ENCODE measurements around the gene TEX52. TPM values are rescaled to one million over a fixed set of nuclear protein-coding genes. Genes with fewer than 3 reads are reported as not detected.

Gene TEX52
- total and polyA plus RNA-seq, 2 of the 8 experiments (the other 6 are each of a cell fraction or from before 2014, with no cell fraction given), result not detected

GRCh38 chr12:2900642-2901041 lies 43.8 kb upstream of the TEX52 start:
- no peaks in the 10 kb centered on the region for H3K9me3 ChIP-seq (ENCODE audit: insufficient read depth in 2 of 2, low read depth in 1 of 2, low read length in 1 of 2)
- H3K4me2 ChIP-seq (ENCODE audit: insufficient read depth in 1 of 2, low read depth in 2 of 2, low read length in 2 of 2), result no peak overlapping the region
- H3K18ac ChIP-seq (ENCODE audit: extremely low read depth, low read length), result no peak overlapping the region
- H3K4me3 ChIP-seq (ENCODE audit: extremely low read depth in 1 of 4, insufficient read depth in 2 of 4, low read depth in 3 of 4, low read length in 4 of 4), result no peak overlapping the region
- no peak overlapping the region for H3K23ac ChIP-seq (ENCODE audit: insufficient read length)
- no peaks in the 10 kb centered on the region for H3K36me3 ChIP-seq (ENCODE audit: control insufficient read depth in 2 of 4, insufficient read depth in 4 of 4, low read length in 3 of 4)
- H4K8ac ChIP-seq (ENCODE audit: extremely low read depth, insufficient read depth, low read length), result no peak overlapping the region
- no peak overlapping the region for H2BK12ac ChIP-seq (ENCODE audit: low read depth, low read length)
- WGBS, 2 experiments (ENCODE audit: extremely low coverage in 1 of 2, insufficient coverage in 1 of 2, insufficient read length in 1 of 2, insufficient replicate concordance in 2 of 2, low coverage in 1 of 2, low lambda C conversion rate in 2 of 2, missing lambda C conversion rate in 1 of 2), result 82% methylated on average over 8 of the region's 8 CpGs; no CpG with 5 or more reads in 1 of the 2 experiments
- no peak overlapping the region for H2BK5ac ChIP-seq (ENCODE audit: low read depth, low read length)
- H2BK20ac ChIP-seq (ENCODE audit: low read length), result no peak overlapping the region
- H3K27ac ChIP-seq (ENCODE audit: low read depth, low read length), result no peak overlapping the region
- no peaks in the 10 kb centered on the region for H3K4me1 ChIP-seq (replicated peaks in 1 of 4; ENCODE audit: control insufficient read depth in 3 of 4, insufficient read depth in 4 of 4, low read length in 3 of 4)
- H3K23me2 ChIP-seq (ENCODE audit: low read depth, low read length), result no peaks in the 10 kb centered on the region
- H3K79me2 ChIP-seq (ENCODE audit: control insufficient read depth in 1 of 2, insufficient read depth in 2 of 2, low read length in 2 of 2), result peaks cover 3 to 15% of the 10 kb centered on the region in 2 experiments; a peak in 3 of 4 replicates
- POLR2A ChIA-PET (ENCODE audit: partially characterized antibody), result interaction anchor here (1.2 to 2.7 kb wide), 5 partner anchors 9 to 62 kb away, joined by 3 to 8 read pairs (median 5); partner anchors contain the start of gene TULP3
- no peak overlapping the region for H4K5ac ChIP-seq (ENCODE audit: insufficient read length, low read depth, low read length)
- DNase-seq (ENCODE audit: low read depth in 1 of 2, low spot score in 2 of 2) (no peak), FAIRE-seq (no peak)
- H3K79me1 ChIP-seq (ENCODE audit: low read depth, low read length), result no peaks in the 10 kb centered on the region
- H3K56ac ChIP-seq (replicated peaks; ENCODE audit: insufficient read length, low read depth, low read length), result no peak overlapping the region
- H3K27me3 ChIP-seq (replicated peaks in 1 of 4; ENCODE audit: control insufficient read depth in 3 of 4, extremely low read depth in 1 of 4, insufficient read depth in 3 of 4, low read length in 3 of 4), result no peaks in the 10 kb centered on the region
- no peak overlapping the region for H2BK15ac ChIP-seq (ENCODE audit: low read length)
- H3K9ac ChIP-seq (replicated peaks in 1 of 4; ENCODE audit: extremely low read depth in 1 of 4, low read depth in 3 of 4, low read length in 3 of 4), result no peak overlapping the region
- no peak overlapping the region for H2AK5ac ChIP-seq (ENCODE audit: low read depth, low read length)
- H4K91ac ChIP-seq (replicated peaks; ENCODE audit: insufficient read length, low read length), result no peak overlapping the region
- H3K4ac ChIP-seq (replicated peaks; ENCODE audit: insufficient read length, low read depth, low read length), result no peak overlapping the region
- no peak overlapping the region for H3K14ac ChIP-seq (ENCODE audit: insufficient read length)
- CTCF ChIA-PET (ENCODE audit: partially characterized antibody), result interaction anchor here (0.9 to 2.5 kb wide), 4 partner anchors 10 to 85 kb away, joined by 3 to 8 read pairs (median 3); no protein-coding TSS in a partner anchor
- no peak overlapping the region for H2AFZ ChIP-seq (ENCODE audit: low read length)
- H2BK120ac ChIP-seq (replicated peaks; ENCODE audit: low read depth, low read length), result no peak overlapping the region
- no peaks in the 10 kb centered on the region for H4K20me1 ChIP-seq (replicated peaks in 1 of 2; ENCODE audit: control insufficient read depth in 1 of 2, insufficient read depth in 2 of 2, low read length in 2 of 2)
- no peak for TF ChIP-seq RNF2 (IDR thresholded peaks at IDR 0.05; ENCODE audit: borderline replicate concordance, low read depth, low read length, missing control alignments, poor library complexity, severe bottlenecking)
- TF ChIP-seq TAF7 (optimal IDR thresholded peaks at IDR 0.05; ENCODE audit: borderline replicate concordance, low read depth, low read length), result no peak
- TF ChIP-seq KDM1A (IDR thresholded peaks at IDR 0.05; ENCODE audit: borderline replicate concordance, low read length), result no peak
- no peak for TF ChIP-seq EP300 (IDR thresholded peaks at IDR 0.05; ENCODE audit: borderline replicate concordance in 1 of 2, low read depth in 2 of 2, low read length in 2 of 2)
- TF ChIP-seq, protein P1, sequence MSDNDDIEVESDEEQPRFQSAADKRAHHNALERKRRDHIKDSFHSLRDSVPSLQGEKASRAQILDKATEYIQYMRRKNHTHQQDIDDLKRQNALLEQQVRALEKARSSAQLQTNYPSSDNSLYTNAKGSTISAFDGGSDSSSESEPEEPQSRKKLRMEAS (IDR thresholded peaks at IDR 0.05), result no peak
- TF ChIP-seq KDM5A (IDR thresholded peaks at IDR 0.05; ENCODE audit: low read length), result no peak
- no peak for TF ChIP-seq ZNF274 (IDR thresholded peaks at IDR 0.05; ENCODE audit: borderline replicate concordance, extremely low read depth, low read length)
- no peak for TF ChIP-seq JUN (IDR thresholded peaks at IDR 0.05; ENCODE audit: low read depth, low read length)
- TF ChIP-seq NANOG (IDR thresholded peaks at IDR 0.05; ENCODE audit: insufficient read depth, low read depth, low read length, poor library complexity, severe bottlenecking), result no peak
- TF ChIP-seq USF2 (IDR thresholded peaks at IDR 0.05; ENCODE audit: low read length), result no peak
- TF ChIP-seq SUZ12 (IDR thresholded peaks at IDR 0.05; ENCODE audit: low read length), result no peak
